Loucy (cell line): ENCODE data around the gene COLEC11.

Experiments used
- H2AFZ ChIP-seq: fragments of 200-600 bp; sonication (generic); 2 replicates; pipeline ENCODE4 v1.6.0; 2016; ENCODE audit warnings: antibody characterized with exemption, mild to moderate bottlenecking, low read length, moderate library complexity
- H3F3A ChIP-seq: fragments of 200-600 bp; 2 replicates; pipeline ENCODE4 v1.6.0; 2016; ENCODE audit warnings: antibody characterized with exemption, low read depth, mild to moderate bottlenecking
- H3K27me3 ChIP-seq: fragments of 200-600 bp; sonication (generic); 2 replicates; pipeline ENCODE4 v1.6.1; 2014; ENCODE audit warnings: low read length, mild to moderate bottlenecking; ENCODE audit not compliant: insufficient read depth, poor library complexity, severe bottlenecking
- H3K36me3 ChIP-seq: fragments of 200-600 bp; sonication (generic); 2 replicates; pipeline ENCODE4 v1.6.1; 2016; ENCODE audit warnings: low read length; ENCODE audit not compliant: insufficient read depth
- H3K4me1 ChIP-seq: fragments of 200-600 bp; sonication (generic); 2 replicates; pipeline ENCODE4 v1.5.1; 2014; ENCODE audit warnings: low read length, mild to moderate bottlenecking; ENCODE audit not compliant: insufficient read depth, poor library complexity, severe bottlenecking
- H3K4me2 ChIP-seq: fragments of 200-600 bp; sonication (generic); 2 replicates; pipeline ENCODE4 v1.6.0; 2014; ENCODE audit warnings: antibody characterized with exemption, low read length, low read depth, mild to moderate bottlenecking; ENCODE audit not compliant: poor library complexity, severe bottlenecking
- H3K4me3 ChIP-seq: fragments of 200-600 bp; sonication (generic); 2 replicates; pipeline ENCODE4 v1.5.1; 2014; ENCODE audit warnings: low read length, mild to moderate bottlenecking, mixed read lengths; ENCODE audit not compliant: poor library complexity, severe bottlenecking
- H3K79me2 ChIP-seq: fragments of 200-600 bp; sonication (generic); 2 replicates; pipeline ENCODE4 v1.6.1; 2014; ENCODE audit warnings: low read length; ENCODE audit not compliant: insufficient read depth
- H3K9ac ChIP-seq: fragments of 200-600 bp; sonication (generic); 2 replicates; pipeline ENCODE4 v1.6.0; 2014; ENCODE audit warnings: mild to moderate bottlenecking, low read depth, low read length, moderate library complexity; ENCODE audit not compliant: poor library complexity, severe bottlenecking
- H3K9me2 ChIP-seq: fragments of 200-600 bp; sonication (generic); replicated peaks from 2 replicates; pipeline ENCODE4 v1.6.1; 2016; ENCODE audit warnings: low read depth, low read length, mixed read lengths
- H3K9me3 ChIP-seq: fragments of 200-600 bp; sonication (generic); 2 replicates; pipeline ENCODE4 v1.6.1; 2014; ENCODE audit warnings: mild to moderate bottlenecking, antibody characterized with exemption, low read length, low read depth; ENCODE audit not compliant: insufficient read depth
- H4K20me1 ChIP-seq: fragments of 200-600 bp; sonication (generic); 2 replicates; pipeline ENCODE4 v1.6.0; 2014; ENCODE audit warnings: antibody characterized with exemption, low read length, mild to moderate bottlenecking; ENCODE audit not compliant: insufficient read depth, poor library complexity, severe bottlenecking
- CTCF ChIP-seq: fragments of 200-600 bp; sonication (generic); conservative IDR thresholded peaks from 2 replicates; pipeline ENCODE4 v1.5.1; 2014; ENCODE audit warnings: mild to moderate bottlenecking, antibody characterized with exemption, low read length
- EZH2phosphoT487 ChIP-seq: fragments of 200-600 bp; IDR thresholded peaks from 2 replicates; pipeline ENCODE4 v1.6.1; 2018; ENCODE audit warnings: antibody characterized with exemption, mild to moderate bottlenecking, moderate library complexity, borderline replicate concordance

COLEC11 gene

GRCh38 chr2:3670941-3671340 is 76.0 kb downstream of the COLEC11 start:
- no peak overlapping the region for H2AFZ ChIP-seq
- H4K20me1 ChIP-seq, result no peaks in the 10 kb centered on the region
- H3F3A ChIP-seq, result no peaks in the 10 kb centered on the region
- H3K79me2 ChIP-seq, result no peaks in the 10 kb centered on the region
- H3K9me2 ChIP-seq, result no peaks in the 10 kb centered on the region
- no peaks in the 10 kb centered on the region for H3K36me3 ChIP-seq
- H3K4me3 ChIP-seq, result no peak overlapping the region
- TF ChIP-seq CTCF (no peak), EZH2phosphoT487 (no peak)
- H3K4me2 ChIP-seq, result no peak overlapping the region
- no peaks in the 10 kb centered on the region for H3K9me3 ChIP-seq
- no peak overlapping the region for H3K9ac ChIP-seq
- H3K27me3 ChIP-seq, result no peaks in the 10 kb centered on the region
- H3K4me1 ChIP-seq, result no peaks in the 10 kb centered on the region

GRCh38 chr2:3672861-3673678 is 78.2 kb downstream of the COLEC11 start:
- no peaks in the 10 kb centered on the region for H3F3A ChIP-seq
- H3K4me2 ChIP-seq, result no peak overlapping the region
- H4K20me1 ChIP-seq, result no peaks in the 10 kb centered on the region
- H3K27me3 ChIP-seq, result no peaks in the 10 kb centered on the region
- no peak overlapping the region for H3K4me3 ChIP-seq
- no peak overlapping the region for H3K9ac ChIP-seq
- TF ChIP-seq CTCF (no peak), EZH2phosphoT487 (no peak)
- H3K4me1 ChIP-seq, result no peaks in the 10 kb centered on the region
- no peaks in the 10 kb centered on the region; the same call in 1 of the 2 replicates for H3K9me3 ChIP-seq
- H2AFZ ChIP-seq, result no peak overlapping the region
- H3K36me3 ChIP-seq, result no peaks in the 10 kb centered on the region
- no peaks in the 10 kb centered on the region for H3K79me2 ChIP-seq
- no peaks in the 10 kb centered on the region for H3K9me2 ChIP-seq

GRCh38 chr2:3674066-3674845 is 79.3 kb downstream of the COLEC11 start:
- Histone ChIP-seq H3K4me3 (no peak overlapping the region), H3K9me3 (no peaks in the 10 kb centered on the region; the same call in 1 of the 2 replicates), H3K4me2 (no peak overlapping the region), H3K9me2 (no peaks in the 10 kb centered on the region), H2AFZ (no peak overlapping the region), H3F3A (no peaks in the 10 kb centered on the region), H3K36me3 (no peaks in the 10 kb centered on the region), H3K4me1 (no peaks in the 10 kb centered on the region), H3K9ac (no peak overlapping the region), H3K27me3 (no peaks in the 10 kb centered on the region), H3K79me2 (no peaks in the 10 kb centered on the region), H4K20me1 (no peaks in the 10 kb centered on the region)
- TF ChIP-seq EZH2phosphoT487, result no peak
- TF ChIP-seq CTCF, result no peak
